ENCODE measurements around the gene NRM. TPM values are rescaled to one million over a fixed set of nuclear protein-coding genes. Genes with fewer than 3 reads are reported as not detected.
"Not testable (repeated sequence)": the region's sequence is repeated elsewhere in the genome, so short reads cannot be mapped to it uniquely, and the experiment has no call there.

Gene NRM
- total RNA-seq, 2 experiments from 2014 or later = 31.6 to 32.7 TPM

- Mint-ChIP-seq H3K36me3 (peaks cover 45% of the 10 kb centered on the region), H3K4me3 (no peak overlapping the region), H3K27me3 (no peaks in the 10 kb centered on the region), H3K9me3 (no peaks in the 10 kb centered on the region), H3K4me1 (ENCODE audit: low read depth) (peaks cover 12% of the 10 kb centered on the region), H3K27ac (peak overlapping the region; percentile 73)
- ChIA-PET POLR2A (interaction anchor here (1.4 kb wide), 1 partner anchor 24 kb away, joined by 3 read pairs; no protein-coding TSS in a partner anchor), CTCF (interaction anchor here (0.9 kb wide), 3 partner anchors 66 to 124 kb away, joined by 3 to 4 read pairs (median 3); no protein-coding TSS in a partner anchor)
- intact Hi-C loops (cut with micrococcal nuclease) = no loop called here
- no peak for DNase-seq
Measured at GRCh38 chr6:30664994-30665767, 25.6 kb downstream of the NRM start.

GRCh38 chr6:30657922-30658321, 32.9 kb downstream of the NRM start:
- H3K27ac Mint-ChIP-seq; intact Hi-C loops (cut with micrococcal nuclease); DNase-seq; H3K9me3 Mint-ChIP-seq; H3K4me3 Mint-ChIP-seq; H3K27me3 Mint-ChIP-seq; POLR2A ChIA-PET; H3K4me1 Mint-ChIP-seq (ENCODE audit: low read depth): not testable (repeated sequence)
- CTCF ChIA-PET = interaction anchor here (1.0 kb wide), 1 partner anchor 64 kb away, joined by 5 read pairs; no protein-coding TSS in a partner anchor
- peaks cover 37% of the 10 kb centered on the region for H3K36me3 Mint-ChIP-seq

GRCh38 chr6:30657454-30657853, 33.3 kb downstream of the NRM start:
- CTCF ChIA-PET = no interaction called here
- intact Hi-C loops (cut with micrococcal nuclease) = no loop called here
- H3K4me1 Mint-ChIP-seq (ENCODE audit: low read depth) = no peaks in the 10 kb centered on the region
- POLR2A ChIA-PET = no interaction called here
- H3K9me3 Mint-ChIP-seq = no peaks in the 10 kb centered on the region
- DNase-seq = no peak
- no peaks in the 10 kb centered on the region for H3K27me3 Mint-ChIP-seq
- no peak overlapping the region for H3K4me3 Mint-ChIP-seq
- H3K27ac Mint-ChIP-seq = no peak overlapping the region
- peaks cover 37% of the 10 kb centered on the region for H3K36me3 Mint-ChIP-seq

GRCh38 chr6:30656513-30656912, 34.3 kb downstream of the NRM start:
- Mint-ChIP-seq H3K4me3 (no peak overlapping the region), H3K9me3 (no peaks in the 10 kb centered on the region), H3K27ac (no peak overlapping the region), H3K4me1 (ENCODE audit: low read depth) (no peaks in the 10 kb centered on the region), H3K27me3 (no peaks in the 10 kb centered on the region), H3K36me3 (peaks cover 33% of the 10 kb centered on the region)
- CTCF ChIA-PET = no interaction called here
- intact Hi-C loops (cut with micrococcal nuclease) = no loop called here
- DNase-seq = no peak
- POLR2A ChIA-PET = no interaction called here

GRCh38 chr6:30655743-30656094, 35.1 kb downstream of the NRM start:
- no peaks in the 10 kb centered on the region for H3K27me3 Mint-ChIP-seq
- peaks cover 34% of the 10 kb centered on the region for H3K36me3 Mint-ChIP-seq
- POLR2A ChIA-PET = no interaction called here
- intact Hi-C loops (cut with micrococcal nuclease) = no loop called here
- no peaks in the 10 kb centered on the region for H3K9me3 Mint-ChIP-seq
- H3K27ac Mint-ChIP-seq = no peak overlapping the region
- CTCF ChIA-PET = interaction anchor here (1.1 kb wide), 1 partner anchor 75 kb away, joined by 3 read pairs; no protein-coding TSS in a partner anchor
- no peaks in the 10 kb centered on the region for H3K4me1 Mint-ChIP-seq (ENCODE audit: low read depth)
- DNase-seq = no peak
- no peak overlapping the region for H3K4me3 Mint-ChIP-seq

GRCh38 chr6:30654798-30655742, 35.7 kb downstream of the NRM start:
- Mint-ChIP-seq H3K36me3 (peaks cover 36% of the 10 kb centered on the region), H3K9me3 (no peaks in the 10 kb centered on the region)
- POLR2A ChIA-PET = no interaction called here

GRCh38 chr6:30651143-30651542, 39.6 kb downstream of the NRM start:
- no peaks in the 10 kb centered on the region for H3K27me3 Mint-ChIP-seq
- H3K4me1 Mint-ChIP-seq (ENCODE audit: low read depth) = peaks cover 15% of the 10 kb centered on the region
- H3K36me3 Mint-ChIP-seq = peaks cover 27% of the 10 kb centered on the region
- H3K4me3 Mint-ChIP-seq = no peak overlapping the region
- peak overlapping the region; percentile 10 for H3K27ac Mint-ChIP-seq
- CTCF ChIA-PET = interaction anchor here (1.7 kb wide), 1 partner anchor 22 kb away, joined by 4 read pairs; the partner anchor contains the start of gene DHX16
- POLR2A ChIA-PET = no interaction called here
- intact Hi-C loops (cut with micrococcal nuclease) = no loop called here
- DNase-seq = no peak
- no peaks in the 10 kb centered on the region for H3K9me3 Mint-ChIP-seq

More at GRCh38 chr6:30654798-30655742, 35.7 kb downstream of the NRM start:
- H3K27ac Mint-ChIP-seq = no peak overlapping the region
- H3K4me3 Mint-ChIP-seq = no peak overlapping the region
- H3K4me1 Mint-ChIP-seq (ENCODE audit: low read depth) = no peaks in the 10 kb centered on the region
- intact Hi-C loops (cut with micrococcal nuclease) = no loop called here
- DNase-seq = no peak
- CTCF ChIA-PET = interaction anchor here (1.1 kb wide), 1 partner anchor 75 kb away, joined by 3 read pairs; no protein-coding TSS in a partner anchor
- no peaks in the 10 kb centered on the region for H3K27me3 Mint-ChIP-seq

GRCh38 chr6:30647242-30648116, 43.3 kb downstream of the NRM start:
- H3K4me3 Mint-ChIP-seq = peak overlapping the region; percentile 89
- peak overlapping the region; percentile 89 for H3K27ac Mint-ChIP-seq
- intact Hi-C loops (cut with micrococcal nuclease) = loop anchor here (1.0 to 2.0 kb wide), 3 partner anchors 25 to 73 kb away; partner anchors contain the start of genes DHX16, MRPS18B, PPP1R10 and TUBB
- H3K4me1 Mint-ChIP-seq (ENCODE audit: low read depth) = peaks cover 25% of the 10 kb centered on the region
- no peaks in the 10 kb centered on the region for H3K9me3 Mint-ChIP-seq
- DNase-seq = peak; percentile 85
- no peaks in the 10 kb centered on the region for H3K27me3 Mint-ChIP-seq
- H3K36me3 Mint-ChIP-seq = peaks cover 18% of the 10 kb centered on the region
- CTCF ChIA-PET = interaction anchor here (0.6 to 1.3 kb wide), 3 partner anchors 17 to 75 kb away, joined by 3 to 5 read pairs (median 3); no protein-coding TSS in a partner anchor
- POLR2A ChIA-PET = interaction anchor here (0.6 to 1.1 kb wide), 6 partner anchors 21 to 75 kb away, joined by 3 to 6 read pairs (median 4); partner anchors contain the start of gene ATAT1

GRCh38 chr6:30646450-30647241, 44.1 kb downstream of the NRM start, which contains the start of gene C6orf136:
TSS of gene C6orf136 (plus strand) at chr6:30647133. CDS start at chr6:30647232, 99 bp downstream.
- H3K36me3 Mint-ChIP-seq = peaks cover 13% of the 10 kb centered on the region
- peak within 1 kb of the TSS; percentile 89 for H3K4me3 Mint-ChIP-seq
- intact Hi-C loops (cut with micrococcal nuclease) = loop anchor here (1.0 to 2.0 kb wide), 3 partner anchors 26 to 74 kb away; partner anchors contain the start of genes DHX16, MRPS18B, PPP1R10 and TUBB
- no peaks in the 10 kb centered on the region for H3K9me3 Mint-ChIP-seq
- ChIA-PET CTCF (interaction anchor here (1.0 to 1.3 kb wide), 3 partner anchors 49 to 165 kb away, joined by 3 to 5 read pairs (median 3); no protein-coding TSS in a partner anchor), POLR2A (interaction anchor here (0.6 to 1.1 kb wide), 6 partner anchors 20 to 82 kb away, joined by 3 to 6 read pairs (median 4); partner anchors contain the start of gene ATAT1)
- H3K4me1 Mint-ChIP-seq (ENCODE audit: low read depth) = peaks cover 25% of the 10 kb centered on the region
- DNase-seq = peak; percentile 96
- H3K27me3 Mint-ChIP-seq = no peaks in the 10 kb centered on the region
- peak within 1 kb of the TSS; percentile 89 for H3K27ac Mint-ChIP-seq

GRCh38 chr6:30645989-30646388, 44.8 kb downstream of the NRM start:
- CTCF ChIA-PET = interaction anchor here (1.0 to 1.3 kb wide), 3 partner anchors 49 to 164 kb away, joined by 3 to 5 read pairs (median 3); no protein-coding TSS in a partner anchor
- Mint-ChIP-seq H3K27me3 (no peaks in the 10 kb centered on the region), H3K27ac (no peak overlapping the region), H3K36me3 (peaks cover 10% of the 10 kb centered on the region), H3K9me3 (no peaks in the 10 kb centered on the region), H3K4me3 (peak overlapping the region; percentile 89), H3K4me1 (ENCODE audit: low read depth) (peaks cover 25% of the 10 kb centered on the region)
- POLR2A ChIA-PET = interaction anchor here (1.1 kb wide), 1 partner anchor 20 kb away, joined by 6 read pairs; the partner anchor contains the start of gene ATAT1
- no peak for DNase-seq
- intact Hi-C loops (cut with micrococcal nuclease) = loop anchor here (2.0 kb wide), 2 partner anchors 27 to 75 kb away; partner anchors contain the start of genes DHX16 and TUBB

Data from activated CD4-positive, alpha-beta memory T cell treated with anti-CD3 and anti-CD28 coated beads for 36 hours (primary cell).